Fibroblast of lung (primary cell): ENCODE results near the gene CMTM7. TPM values are rescaled to one million over a fixed set of nuclear protein-coding genes. Genes with fewer than 3 reads are reported as not detected.

Source experiments
- DNase-seq, 2 donors: peaks; one replicate each; pipeline versions ENCODE4 v3.0.0 to v3.0.0-alpha.2; 2010; ENCODE audit warnings: low read depth in 2 of 2
- H2AFZ ChIP-seq: 2 replicates; pipeline ENCODE4 v1.5.1; 2012; ENCODE audit warnings: low read length, control low read depth, inconsistent platforms
- H3K27ac ChIP-seq: 2 replicates; pipeline ENCODE4 v1.5.1; 2011; ENCODE audit warnings: low read length, control low read depth; ENCODE audit not compliant: insufficient read depth
- H3K27me3 ChIP-seq: 2 replicates; pipeline ENCODE4 v1.5.1; 2011; ENCODE audit warnings: mild to moderate bottlenecking, low read length; ENCODE audit not compliant: control insufficient read depth, insufficient read depth
- H3K36me3 ChIP-seq: 2 replicates; pipeline ENCODE4 v1.5.1; 2011; ENCODE audit warnings: low read length; ENCODE audit not compliant: control insufficient read depth, insufficient read depth
- H3K4me1 ChIP-seq: 2 replicates; pipeline ENCODE4 v1.5.1; 2011; ENCODE audit warnings: low read length; ENCODE audit not compliant: control insufficient read depth, insufficient read depth; ENCODE audit errors: extremely low read depth
- H3K4me2 ChIP-seq: 2 replicates; pipeline ENCODE4 v1.5.1; 2011; ENCODE audit warnings: low read length, control low read depth; ENCODE audit not compliant: insufficient read depth; ENCODE audit errors: extremely low read depth
- H3K4me3 ChIP-seq, 4 experiments: fragments of 200-600 bp in 1 of 4; sonication (generic) in 1 of 4; replicated peaks in 1 of 4; 2 replicates each; pipeline ENCODE4 v1.5.1; 2011 to 2016; ENCODE audit warnings: low read length in 4 of 4, low read depth in 3 of 4, mild to moderate bottlenecking in 3 of 4, control low read depth in 2 of 4, inconsistent platforms in 1 of 4, mixed read lengths in 1 of 4; ENCODE audit not compliant: insufficient read depth in 1 of 4; ENCODE audit errors: control extremely low read depth in 1 of 4
- H3K79me2 ChIP-seq: 2 replicates; pipeline ENCODE4 v1.5.1; 2012; ENCODE audit warnings: mild to moderate bottlenecking, low read length, inconsistent platforms; ENCODE audit not compliant: control insufficient read depth, insufficient read depth
- H3K9ac ChIP-seq: 2 replicates; pipeline ENCODE4 v1.5.1; 2011; ENCODE audit warnings: mild to moderate bottlenecking, low read length, control low read depth; ENCODE audit not compliant: insufficient read depth
- H3K9me3 ChIP-seq: 2 replicates; pipeline ENCODE4 v1.5.1; 2012; ENCODE audit warnings: low read depth, low read length; ENCODE audit not compliant: control insufficient read depth, insufficient read depth
- H4K20me1 ChIP-seq: 2 replicates; pipeline ENCODE4 v1.5.1; 2011; ENCODE audit warnings: low read length; ENCODE audit not compliant: control insufficient read depth, insufficient read depth; ENCODE audit errors: extremely low read depth
- EZH2 ChIP-seq: IDR thresholded peaks from 2 replicates; pipeline ENCODE4 v1.5.1; 2012; ENCODE audit warnings: low read length, control low read depth, mild to moderate bottlenecking; ENCODE audit errors: missing control alignments
- polyA plus RNA-seq, 2 donors: library from polyadenylated mRNA; depleted of rRNA in 1 of 2; stranded (reverse) in 1 of 2; unstranded in 1 of 2; fragments of >200 nt; gene quantifications; 2 replicates each; pipeline ENCODE4 v1.2.1, GENCODE V29; 2011 to 2012; ENCODE audit warnings: missing spikeins in 1 of 2
- total RNA-seq: library from RNA; depleted of rRNA; stranded (reverse); fragments of >200 nt; gene quantifications from 2 replicates; pipeline ENCODE4 v1.2.1, GENCODE V29; 2014
- TF ChIP-seq, protein P1 (sequence below), 2 donors: IDR thresholded peaks in 1 of 2; conservative IDR thresholded peaks in 1 of 2; 1 replicate in 1 of 2; 2 replicates in 1 of 2; pipeline ENCODE4 v1.5.1; 2011 to 2012; ENCODE audit warnings: low read length in 2 of 2, control low read depth in 1 of 2, inconsistent platforms in 1 of 2, low read depth in 1 of 2, mild to moderate bottlenecking in 1 of 2

The CMTM7 gene
- total and polyA plus RNA-seq, 2 donors (not counting 1 experiment from before 2014, with no cell fraction given), result 3.5 to 9.3 TPM

DNA sequence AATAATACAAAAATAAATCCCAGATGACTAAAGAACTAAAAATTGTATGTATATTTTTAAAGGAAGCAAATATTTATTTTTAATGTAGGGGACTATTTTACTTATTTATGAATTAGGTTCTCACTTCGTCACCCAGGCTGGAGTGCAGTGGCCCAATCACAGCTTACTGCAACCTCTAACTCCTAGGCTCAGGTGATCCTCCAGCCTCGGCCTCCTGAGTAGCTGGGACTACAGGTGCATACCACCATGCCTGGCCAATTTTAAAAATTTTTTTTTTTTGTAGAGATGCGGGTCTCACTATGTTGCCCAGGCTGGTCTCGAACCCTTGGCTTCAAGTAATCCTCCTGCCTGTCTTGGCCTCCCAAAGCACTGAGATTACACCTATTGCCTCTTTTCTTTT lies 42.6 kb downstream of the CMTM7 start:
- Histone ChIP-seq H3K27me3 (no peaks in the 10 kb centered on the region), H3K27ac (no peak overlapping the region), H3K36me3 (no peaks in the 10 kb centered on the region), H2AFZ (no peak overlapping the region), H3K4me1 (no peaks in the 10 kb centered on the region), H3K79me2 (no peaks in the 10 kb centered on the region), H3K9ac (no peak overlapping the region), H3K9me3 (no peaks in the 10 kb centered on the region), H4K20me1 (no peaks in the 10 kb centered on the region), H3K4me2 (no peak overlapping the region), H3K4me3 (no peak overlapping the region)
- no peak for DNase-seq
- TF ChIP-seq EZH2, result no peak
- TF ChIP-seq, protein P1, sequence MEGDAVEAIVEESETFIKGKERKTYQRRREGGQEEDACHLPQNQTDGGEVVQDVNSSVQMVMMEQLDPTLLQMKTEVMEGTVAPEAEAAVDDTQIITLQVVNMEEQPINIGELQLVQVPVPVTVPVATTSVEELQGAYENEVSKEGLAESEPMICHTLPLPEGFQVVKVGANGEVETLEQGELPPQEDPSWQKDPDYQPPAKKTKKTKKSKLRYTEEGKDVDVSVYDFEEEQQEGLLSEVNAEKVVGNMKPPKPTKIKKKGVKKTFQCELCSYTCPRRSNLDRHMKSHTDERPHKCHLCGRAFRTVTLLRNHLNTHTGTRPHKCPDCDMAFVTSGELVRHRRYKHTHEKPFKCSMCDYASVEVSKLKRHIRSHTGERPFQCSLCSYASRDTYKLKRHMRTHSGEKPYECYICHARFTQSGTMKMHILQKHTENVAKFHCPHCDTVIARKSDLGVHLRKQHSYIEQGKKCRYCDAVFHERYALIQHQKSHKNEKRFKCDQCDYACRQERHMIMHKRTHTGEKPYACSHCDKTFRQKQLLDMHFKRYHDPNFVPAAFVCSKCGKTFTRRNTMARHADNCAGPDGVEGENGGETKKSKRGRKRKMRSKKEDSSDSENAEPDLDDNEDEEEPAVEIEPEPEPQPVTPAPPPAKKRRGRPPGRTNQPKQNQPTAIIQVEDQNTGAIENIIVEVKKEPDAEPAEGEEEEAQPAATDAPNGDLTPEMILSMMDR (conservative IDR thresholded peaks at IDR 0.05 in 1 of 2, IDR thresholded peaks at IDR 0.05 in 1 of 2; ENCODE audit: low read depth in 1 of 2, low read length in 2 of 2), result no peak

DNA sequence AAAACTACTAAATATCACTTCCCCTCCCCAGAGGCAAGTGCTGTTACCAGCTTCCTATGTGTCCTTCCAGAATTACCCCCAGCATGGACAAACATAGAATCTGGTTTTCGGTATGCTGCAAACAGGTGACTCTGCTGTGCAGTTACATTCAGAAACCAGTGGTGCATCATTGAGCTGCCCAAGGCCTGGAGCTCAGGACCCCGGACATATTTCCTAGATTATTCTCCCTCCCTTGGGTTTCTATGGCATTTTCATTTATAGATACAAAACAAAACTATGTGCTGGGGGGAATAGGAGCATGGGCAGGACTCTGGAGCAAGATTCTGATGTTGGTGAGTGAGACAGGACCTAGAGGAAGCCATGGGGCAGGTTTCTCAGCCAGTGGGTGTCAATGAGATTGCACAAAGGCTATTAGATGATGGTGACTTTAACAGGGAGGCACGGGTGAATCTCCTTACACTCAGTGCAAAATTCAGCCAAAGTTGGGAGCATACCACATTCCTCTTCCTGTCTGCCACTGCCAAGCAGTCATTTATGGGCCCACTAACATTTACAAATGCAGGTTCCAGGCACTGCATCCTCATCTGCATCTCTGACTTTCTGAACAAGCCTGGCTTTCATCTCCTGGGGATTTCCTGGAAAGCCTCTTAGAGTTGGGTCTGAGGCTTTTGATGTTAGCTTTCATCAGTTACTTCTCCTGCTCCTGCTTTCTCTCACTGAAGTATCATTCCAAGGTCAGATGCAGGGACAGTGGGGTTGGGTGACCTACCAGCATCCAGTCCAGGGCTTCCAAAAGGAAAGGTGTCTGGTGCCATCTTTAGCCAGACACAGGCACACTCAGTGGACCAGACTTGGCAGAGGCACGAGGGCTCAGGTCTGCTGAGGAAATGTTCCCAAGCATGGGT lies 44.5 kb downstream of the CMTM7 start:
- no peaks in the 10 kb centered on the region for H3K9me3 ChIP-seq
- DNase-seq, result no peak
- no peaks in the 10 kb centered on the region for H3K79me2 ChIP-seq

DNA sequence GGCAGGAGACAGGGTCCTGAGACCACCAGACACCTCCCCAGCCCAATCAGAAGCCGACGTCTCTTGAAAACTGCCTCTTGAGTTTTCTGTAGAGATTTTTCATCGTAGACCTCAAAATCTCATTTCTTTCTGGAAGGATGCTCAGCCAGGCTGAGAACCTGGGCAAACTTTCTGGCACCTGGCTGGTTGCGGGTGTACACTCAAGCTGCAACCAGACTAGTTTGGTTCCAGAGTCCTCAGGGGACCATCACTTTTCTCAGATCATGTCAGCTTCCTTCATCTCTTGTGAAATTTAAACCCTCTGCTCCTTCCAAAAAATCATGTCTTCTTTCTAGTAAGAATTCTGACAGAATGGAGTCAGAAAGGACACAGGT lies 45.1 kb downstream of the CMTM7 start:
- TF ChIP-seq, protein P1 (conservative IDR thresholded peaks at IDR 0.05 in 1 of 2, IDR thresholded peaks at IDR 0.05 in 1 of 2; ENCODE audit: low read depth in 1 of 2, low read length in 2 of 2), result no peak
- Histone ChIP-seq H3K79me2 (no peaks in the 10 kb centered on the region), H3K4me1 (no peaks in the 10 kb centered on the region), H3K4me3 (no peak overlapping the region), H3K9me3 (no peaks in the 10 kb centered on the region), H3K36me3 (no peaks in the 10 kb centered on the region), H3K9ac (no peak overlapping the region), H2AFZ (no peak overlapping the region), H3K27me3 (no peaks in the 10 kb centered on the region), H3K4me2 (no peak overlapping the region), H4K20me1 (no peaks in the 10 kb centered on the region), H3K27ac (no peak overlapping the region)
- DNase-seq, result no peak

More for the DNA sequence above, 44.5 kb downstream of the CMTM7 start:
- Histone ChIP-seq H3K9ac (no peak overlapping the region), H3K36me3 (no peaks in the 10 kb centered on the region), H3K4me3 (no peak overlapping the region), H3K4me2 (no peak overlapping the region), H4K20me1 (no peaks in the 10 kb centered on the region), H3K27me3 (no peaks in the 10 kb centered on the region), H3K27ac (no peak overlapping the region), H2AFZ (no peak overlapping the region), H3K4me1 (no peaks in the 10 kb centered on the region)
- TF ChIP-seq EZH2, result no peak
- TF ChIP-seq, protein P1 (conservative IDR thresholded peaks at IDR 0.05 in 1 of 2, IDR thresholded peaks at IDR 0.05 in 1 of 2; ENCODE audit: low read depth in 1 of 2, low read length in 2 of 2), result no peak
